DMS 273 treated with DMSO at 0.1 percent for 48 hours (cell line): ENCODE data around the gene CDCP1.
A peak's percentile ranks its signal among the peaks of the same experiment; 100 is the strongest.
"Not testable (repeated sequence)": the region's sequence is repeated elsewhere in the genome, so short reads cannot be mapped to it uniquely, and the experiment has no call there.

ENCODE experiments used
- DNase-seq: peaks from one replicate; lab custom pipeline; 2025; lab: John Stamatoyannopoulos, UW

The CDCP1 gene

GRCh38 chr3:45171283-45171682 is 25.1 kb upstream of the CDCP1 start:
- DNase-seq: no peak

DNA sequence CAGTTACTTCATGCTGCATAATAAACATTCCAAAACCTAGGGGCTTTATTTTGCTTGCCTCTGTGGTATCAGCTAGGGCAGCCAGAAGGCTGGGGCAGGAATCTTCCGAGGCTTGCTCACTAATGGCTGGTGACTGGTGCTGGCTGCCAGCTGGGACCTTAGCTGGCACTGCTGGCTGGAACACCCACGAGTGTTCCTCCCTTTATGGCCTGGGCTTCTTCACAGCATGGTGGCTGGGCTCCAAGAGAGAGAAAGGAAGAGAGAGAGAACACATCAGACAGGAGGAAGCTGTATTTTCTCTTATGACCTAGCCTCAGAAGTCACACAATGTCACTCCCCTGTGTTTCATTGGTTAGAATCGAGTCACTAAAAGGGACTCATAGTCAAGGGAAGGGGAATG is 23.9 kb upstream of the CDCP1 start:
- DNase-seq: no peak

- DNase-seq: no peak
Observed at GRCh38 chr3:45169125-45169904, 23.1 kb upstream of the CDCP1 start.

- DNase-seq: no peak
Observed at GRCh38 chr3:45168451-45168850, 22.3 kb upstream of the CDCP1 start.

GRCh38 chr3:45167011-45167911 is 21.1 kb upstream of the CDCP1 start:
- peak; percentile 76 for DNase-seq

DNA sequence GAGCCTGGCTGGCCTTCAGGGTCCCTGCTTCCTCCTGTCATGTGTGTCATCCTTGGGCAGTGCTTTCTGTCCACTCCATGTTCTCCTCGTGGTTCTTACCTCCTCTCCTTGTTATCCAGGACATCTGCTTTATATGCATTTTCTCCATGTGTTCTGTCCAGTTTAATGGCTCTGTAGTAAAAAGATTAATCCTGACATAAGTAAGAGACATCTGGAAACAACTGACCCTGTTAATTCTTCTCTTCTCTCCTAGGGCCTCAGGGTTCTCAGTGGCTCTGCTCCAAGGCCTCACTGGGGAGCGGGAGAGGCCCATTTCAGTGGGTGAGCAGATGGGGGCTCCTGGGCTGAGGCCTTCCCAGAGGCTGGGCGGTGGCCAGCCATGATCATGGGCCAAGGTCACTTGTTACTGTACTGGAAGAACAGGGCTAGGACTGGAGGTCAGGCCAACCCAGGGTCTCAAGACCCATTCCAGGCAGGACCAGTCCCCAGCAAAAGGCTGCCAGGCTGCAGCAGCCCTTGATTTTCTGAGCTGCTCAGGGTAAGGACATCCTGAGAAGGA is 20.2 kb upstream of the CDCP1 start:
- no peak for DNase-seq

DNA sequence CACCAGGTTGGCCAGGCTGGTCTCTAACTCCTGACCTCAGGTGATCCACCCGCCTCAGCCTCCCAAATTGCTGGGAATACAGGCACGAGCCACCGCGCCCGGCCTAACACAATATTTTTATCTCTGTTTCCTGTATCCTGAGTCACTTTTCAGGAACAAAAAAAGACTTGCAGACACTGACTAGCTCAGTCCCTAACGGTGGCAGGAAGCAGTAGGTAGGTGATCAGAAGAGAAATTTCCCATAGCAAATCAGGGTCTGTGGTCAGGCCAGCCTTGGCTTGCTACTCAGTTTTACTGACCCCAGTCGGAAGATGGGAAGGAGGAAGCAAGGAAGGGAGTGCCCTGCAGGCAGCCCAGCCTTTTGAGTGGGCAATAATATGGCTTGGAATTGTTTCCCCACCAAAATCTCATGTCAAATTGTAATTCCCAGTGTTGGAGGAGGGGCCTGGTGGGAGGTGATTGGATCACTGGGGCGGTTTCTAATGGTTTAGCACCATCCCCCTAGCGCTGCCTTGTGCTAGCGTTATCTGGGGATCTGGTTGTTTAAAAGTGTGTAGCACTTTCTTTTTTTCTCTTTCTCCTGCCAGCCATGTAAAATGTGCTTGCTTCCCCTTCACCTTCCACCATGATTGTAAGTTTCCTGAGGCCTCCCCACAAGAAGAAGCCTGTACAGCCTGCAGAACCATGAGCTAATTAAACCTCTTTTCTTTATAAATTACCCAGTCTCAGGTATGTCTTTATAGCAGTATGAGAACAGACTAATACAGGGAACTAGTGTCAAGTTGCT is 19.5 kb upstream of the CDCP1 start:
- no peak for DNase-seq

DNA sequence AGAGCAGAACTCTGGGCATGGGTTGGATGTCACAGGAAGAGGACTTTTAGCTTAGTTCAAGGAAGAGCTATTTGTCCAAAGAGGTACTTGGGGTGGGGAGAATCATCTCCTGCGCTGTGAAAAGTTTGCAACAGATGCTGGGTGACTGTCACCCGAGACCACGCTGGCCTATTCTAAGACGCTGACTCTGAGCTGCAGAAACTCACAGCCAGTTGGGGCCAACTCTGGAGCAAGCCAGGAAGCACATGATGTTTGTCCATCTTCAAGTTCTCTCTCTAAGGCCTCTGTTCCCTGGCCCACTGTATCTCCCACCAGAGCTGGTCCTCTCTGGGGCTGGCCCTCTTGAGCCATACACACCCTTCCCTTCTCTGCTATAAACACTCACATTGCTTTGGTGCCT is 17.9 kb upstream of the CDCP1 start:
- no peak for DNase-seq

DNA sequence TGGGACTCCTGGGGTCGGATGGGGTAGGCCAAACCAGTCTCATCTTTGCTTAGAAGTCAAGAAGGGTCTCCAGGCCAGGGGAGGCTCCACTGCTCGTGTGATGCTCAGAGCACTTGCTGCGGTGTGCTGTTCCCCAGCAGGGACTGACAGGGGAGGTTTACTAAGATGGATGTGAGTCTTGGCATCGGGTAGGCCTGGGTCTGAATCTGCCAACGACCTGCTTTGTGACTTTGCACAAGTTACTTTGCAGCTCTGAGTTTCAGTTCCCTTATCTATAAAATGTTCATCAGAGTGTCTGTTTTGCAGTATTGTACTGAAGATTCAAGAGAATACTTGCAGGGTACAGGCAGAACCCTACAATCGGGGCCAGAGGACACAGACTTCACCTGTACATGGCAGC is 17.3 kb upstream of the CDCP1 start:
- no peak for DNase-seq

DNA sequence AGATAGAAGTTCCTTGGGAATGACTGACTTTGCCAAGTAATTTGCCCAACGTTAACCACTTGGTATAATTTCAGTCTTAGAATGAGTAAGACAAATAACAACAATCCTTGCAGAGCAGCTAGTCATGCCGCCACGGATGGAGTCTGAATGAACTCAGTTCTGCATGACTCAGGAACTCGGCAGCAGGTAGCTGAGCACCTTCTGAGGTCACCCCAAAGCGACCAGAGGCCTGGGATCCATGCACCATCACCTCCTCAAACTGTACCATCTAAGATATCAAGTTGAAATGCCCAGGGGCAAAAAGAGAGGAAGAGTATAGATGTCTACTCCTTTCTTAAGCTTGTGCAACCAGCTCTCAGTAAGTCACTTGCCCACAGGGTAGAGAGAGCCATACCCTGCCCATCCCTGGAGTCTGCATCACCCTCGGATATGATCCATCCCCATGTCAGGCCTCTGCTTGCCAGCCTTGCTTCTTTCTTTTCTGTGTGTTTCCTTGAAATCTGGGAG is 8.5 kb upstream of the CDCP1 start:
- DNase-seq: no peak

- DNase-seq: no peak
Observed at GRCh38 chr3:45153658-45154437, 7.7 kb upstream of the CDCP1 start.

GRCh38 chr3:45152307-45152706 is 6.1 kb upstream of the CDCP1 start:
- DNase-seq: no peak

DNA sequence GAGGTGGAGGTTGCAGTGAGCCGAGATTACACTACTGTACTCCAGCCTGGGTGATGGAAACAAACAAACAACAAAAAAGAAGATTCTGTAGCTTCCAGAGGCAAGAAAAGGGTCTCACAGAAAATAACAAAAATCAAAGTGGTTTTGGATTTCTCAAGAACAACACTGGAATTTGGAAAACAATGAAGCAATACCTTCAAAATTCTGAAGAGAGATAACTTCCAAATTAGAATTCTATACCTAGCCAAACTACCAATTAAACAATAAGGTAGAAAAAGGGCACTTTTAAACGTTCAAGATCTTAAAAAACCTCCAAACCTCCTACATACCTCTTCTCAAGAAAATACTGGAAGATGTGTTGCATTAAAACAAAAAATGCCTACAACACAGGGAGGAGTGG is 4.9 kb upstream of the CDCP1 start:
- no peak for DNase-seq

DNA sequence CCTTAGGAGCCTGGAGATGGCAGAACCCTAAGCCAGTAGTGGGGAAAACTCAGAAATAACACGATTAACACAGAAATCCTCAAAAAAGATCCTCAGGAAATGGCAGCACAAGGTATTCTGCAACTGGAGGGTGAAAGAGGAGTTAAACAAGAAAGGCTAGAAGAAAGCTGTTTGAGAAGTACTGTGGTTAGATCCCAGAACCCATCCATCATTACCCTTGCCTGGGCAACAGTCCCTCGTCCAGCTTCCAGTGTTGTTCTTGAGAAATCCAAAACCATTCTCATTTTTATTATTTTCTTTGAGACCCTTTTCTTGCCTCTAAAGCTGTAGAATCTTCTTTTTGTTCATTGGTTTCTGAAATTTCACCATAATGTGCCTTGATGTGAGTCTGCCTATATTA is 2.7 kb upstream of the CDCP1 start:
- no peak for DNase-seq

DNA sequence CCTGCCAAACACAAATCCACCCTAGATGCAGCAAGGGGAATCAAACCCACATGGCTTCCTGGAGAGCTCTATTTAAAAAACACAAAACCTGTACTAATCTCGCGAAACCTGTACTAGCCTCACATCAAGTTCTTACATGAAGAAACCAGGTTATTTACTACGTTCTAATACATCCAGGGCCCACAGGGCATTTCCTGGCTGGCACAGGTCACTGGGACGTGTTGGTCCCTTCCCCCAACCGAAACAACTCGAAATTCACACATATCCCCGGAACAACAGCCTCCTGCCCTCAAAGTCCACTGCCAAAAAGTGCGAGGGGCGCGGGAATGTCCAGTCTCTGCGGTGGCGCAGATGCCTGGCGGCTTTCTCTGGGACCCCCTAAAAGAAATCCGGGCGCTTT is 955 bp downstream of the CDCP1 start:
- DNase-seq: no peak

- no peak for DNase-seq
Observed at GRCh38 chr3:45143673-45144671, 2.2 kb downstream of the CDCP1 start.

DNA sequence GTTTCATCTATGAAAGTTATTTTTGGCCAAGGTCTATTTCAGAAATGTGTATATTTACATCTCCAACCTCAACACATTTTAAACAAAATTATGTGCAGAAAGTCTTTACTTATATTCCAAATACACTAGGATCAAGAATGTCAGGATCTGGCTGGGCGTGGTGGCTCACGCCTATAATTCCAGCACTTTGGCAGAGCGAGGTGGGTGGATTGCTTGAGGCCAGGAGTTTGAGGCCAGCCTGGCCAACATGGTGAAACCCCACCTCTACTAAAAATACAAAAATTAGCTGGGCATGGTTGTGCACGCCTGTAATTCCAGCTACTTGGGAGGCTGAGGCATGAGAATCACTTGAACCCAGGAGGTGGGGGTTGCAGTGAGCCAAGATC is 5.4 kb downstream of the CDCP1 start:
- not testable (repeated sequence) for DNase-seq

DNA sequence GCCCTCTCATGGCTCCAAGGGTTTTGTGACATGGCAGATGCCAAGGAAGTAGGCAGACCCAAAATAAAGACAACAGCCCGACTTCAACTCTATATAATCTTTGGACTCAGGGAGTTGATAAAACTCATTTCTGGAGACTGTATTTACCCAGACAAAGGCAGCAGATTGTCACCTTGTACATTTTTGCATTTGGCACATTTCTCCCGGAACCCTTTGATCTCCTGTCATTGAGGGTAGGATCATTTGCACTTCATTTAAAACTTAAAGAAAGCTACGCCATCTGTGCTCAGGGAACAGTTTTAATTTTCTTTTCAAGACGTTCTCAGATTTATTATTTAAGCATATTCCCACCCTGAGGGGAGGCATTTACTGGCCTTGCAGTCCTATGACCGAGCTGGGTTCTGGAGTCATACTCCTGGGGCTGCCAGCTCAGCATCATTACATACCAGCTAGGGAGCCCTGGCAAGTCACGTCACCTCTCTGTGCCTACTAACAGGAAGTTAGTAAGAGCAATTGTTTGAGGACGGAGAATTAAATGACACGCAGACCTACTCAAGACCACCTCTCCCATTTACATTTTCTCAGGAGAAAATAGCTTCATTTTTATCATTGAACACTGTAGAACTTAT is 5.9 kb downstream of the CDCP1 start:
- DNase-seq: no peak

- DNase-seq: peak; percentile 85
Observed at GRCh38 chr3:45139372-45140140, 6.6 kb downstream of the CDCP1 start.
